MCF 10A (cell line): ENCODE results near the gene ADAM11. TPM values are rescaled to one million over a fixed set of nuclear protein-coding genes. Genes with fewer than 3 reads are reported as not detected.

Source experiments
- BruUV-seq: library from RNA; stranded (reverse); fragments of 400-500 nt; replicated peaks from 2 replicates; lab custom pipeline; 2021; lab: Mats Ljungman, UMichigan
- CTCF ChIA-PET: fragments of 300-600 bp; sonication (Branson Sonifier 250); formaldehyde crosslinking; extraction: SDS; loops from one replicate; lab custom pipeline; 2021; ENCODE audit warnings: antibody characterized with exemption, inconsistent platforms; lab: Yijun Ruan, JAX
- POLR2A ChIA-PET: fragments of 300-600, 350-650 bp; sonication (Branson Sonifier 250); formaldehyde crosslinking; extraction: SDS; loops from one replicate; lab custom pipeline; 2020; ENCODE audit warnings: antibody characterized with exemption, inconsistent platforms; lab: Yijun Ruan, JAX
- DNase-seq: peaks from one replicate; pipeline ENCODE4 v3.0.0-alpha.2; 2018; ENCODE audit not compliant: unreplicated experiment
- H3K27ac Mint-ChIP-seq: one replicate; pipeline ENCODE4 v1.8.0; 2022; ENCODE audit warnings: mild to moderate bottlenecking, low read depth, mixed read lengths; ENCODE audit not compliant: unreplicated experiment
- H3K27me3 Mint-ChIP-seq: one replicate; pipeline ENCODE4 v1.8.0; 2022; ENCODE audit warnings: mixed read lengths; ENCODE audit not compliant: insufficient read depth, unreplicated experiment
- H3K36me3 Mint-ChIP-seq: one replicate; pipeline ENCODE4 v1.8.0; 2022; ENCODE audit warnings: mild to moderate bottlenecking, moderate library complexity, mixed read lengths; ENCODE audit not compliant: insufficient read depth, unreplicated experiment
- H3K4me1 Mint-ChIP-seq: one replicate; pipeline ENCODE4 v1.8.0; 2022; ENCODE audit warnings: mixed read lengths; ENCODE audit not compliant: insufficient read depth, unreplicated experiment
- H3K4me3 Mint-ChIP-seq: one replicate; pipeline ENCODE4 v1.8.0; 2022; ENCODE audit warnings: mild to moderate bottlenecking, moderate library complexity, mixed read lengths; ENCODE audit not compliant: unreplicated experiment
- H3K9me3 Mint-ChIP-seq: one replicate; pipeline ENCODE4 v1.8.0; 2022; ENCODE audit warnings: mixed read lengths; ENCODE audit not compliant: unreplicated experiment
- CTCF ChIP-seq: fragments of 200-600 bp; IDR thresholded peaks from one replicate; pipeline ENCODE4 v1.8.0; 2022; ENCODE audit warnings: antibody characterized with exemption, mild to moderate bottlenecking; ENCODE audit not compliant: unreplicated experiment
- intact Hi-C: fragments of 100-400 bp; cut with micrococcal nuclease; formaldehyde crosslinking; loops from 2 replicates; pipeline ENCODE4 v1.14.1; 2022
- total RNA-seq: library from RNA; stranded (reverse); gene quantifications from 2 replicates; pipeline ENCODE4 v1.2.3, GENCODE V29; 2022

Gene ADAM11
- total RNA-seq, 1 experiment from 2014 or later, result 0.16 TPM

GRCh38 chr17:44796731-44797130, 37.9 kb downstream of the ADAM11 start:
- CTCF ChIA-PET, result interaction anchor here (0.6 to 3.3 kb wide), 3 partner anchors 18 to 71 kb away, joined by 3 to 11 read pairs (median 5); no protein-coding TSS in a partner anchor
- no peak for DNase-seq
- Mint-ChIP-seq H3K27me3 (no peaks in the 10 kb centered on the region), H3K27ac (no peak overlapping the region), H3K4me1 (peaks cover 10% of the 10 kb centered on the region), H3K9me3 (no peaks in the 10 kb centered on the region), H3K4me3 (no peak overlapping the region), H3K36me3 (peaks cover 4% of the 10 kb centered on the region)
- TF ChIP-seq CTCF, result no peak
- POLR2A ChIA-PET, result no interaction called here
- intact Hi-C loops, result no loop called here
- BruUV-seq, result no TSS peak

GRCh38 chr17:44797802-44798201, 39.0 kb downstream of the ADAM11 start:
- intact Hi-C loops, result no loop called here
- CTCF ChIA-PET, result interaction anchor here (0.7 to 3.3 kb wide), 2 partner anchors 19 to 400 kb away, joined by 3 to 11 read pairs; no protein-coding TSS in a partner anchor
- Mint-ChIP-seq H3K4me1 (peaks cover 10% of the 10 kb centered on the region), H3K4me3 (no peak overlapping the region), H3K27ac (no peak overlapping the region), H3K36me3 (no peaks in the 10 kb centered on the region), H3K27me3 (no peaks in the 10 kb centered on the region), H3K9me3 (no peaks in the 10 kb centered on the region)
- no peak for TF ChIP-seq CTCF
- BruUV-seq, result no TSS peak
- POLR2A ChIA-PET, result no interaction called here
- DNase-seq, result no peak

GRCh38 chr17:44798356-44798755, 39.6 kb downstream of the ADAM11 start:
- TF ChIP-seq CTCF, result no peak
- Mint-ChIP-seq H3K27me3 (no peaks in the 10 kb centered on the region), H3K4me1 (peaks cover 10% of the 10 kb centered on the region), H3K36me3 (no peaks in the 10 kb centered on the region), H3K4me3 (no peak overlapping the region), H3K27ac (no peak overlapping the region), H3K9me3 (no peaks in the 10 kb centered on the region)
- DNase-seq, result no peak
- BruUV-seq, result no TSS peak
- POLR2A ChIA-PET, result interaction anchor here (0.6 kb wide), 1 partner anchor 262 kb away, joined by 4 read pairs; no protein-coding TSS in a partner anchor
- intact Hi-C loops, result no loop called here
- CTCF ChIA-PET, result interaction anchor here (0.6 to 3.3 kb wide), 2 partner anchors 20 to 21 kb away, joined by 3 to 11 read pairs; no protein-coding TSS in a partner anchor

GRCh38 chr17:44801880-44802279, 43.1 kb downstream of the ADAM11 start:
- H3K4me1 Mint-ChIP-seq, result no peaks in the 10 kb centered on the region
- no peaks in the 10 kb centered on the region for H3K27me3 Mint-ChIP-seq
- H3K27ac Mint-ChIP-seq, result no peak overlapping the region
- no peak for TF ChIP-seq CTCF
- intact Hi-C loops, result no loop called here
- H3K9me3 Mint-ChIP-seq, result no peaks in the 10 kb centered on the region
- no TSS peak for BruUV-seq
- DNase-seq, result no peak
- ChIA-PET CTCF (interaction anchor here (0.6 to 1.3 kb wide), 2 partner anchors 23 to 1401 kb away, joined by 3 to 4 read pairs; no protein-coding TSS in a partner anchor), POLR2A (no interaction called here)
- no peak overlapping the region for H3K4me3 Mint-ChIP-seq
- H3K36me3 Mint-ChIP-seq, result peaks cover 5% of the 10 kb centered on the region
